SU-DHL-6 (cell line): ENCODE data around the gene NAPB.

ENCODE experiments used
- H2AFZ ChIP-seq: fragments of 200-600 bp; sonication (generic); 2 replicates; pipeline ENCODE4 v1.6.1; 2014; ENCODE audit warnings: low read depth, mild to moderate bottlenecking, moderate library complexity, mixed read lengths, antibody characterized with exemption, low read length; ENCODE audit not compliant: severe bottlenecking
- H3F3A ChIP-seq: fragments of 200-600 bp; shearing (Covaris generic); 2 replicates; pipeline ENCODE4 v1.6.0; 2016; ENCODE audit warnings: antibody characterized with exemption, mild to moderate bottlenecking; ENCODE audit not compliant: insufficient read depth
- H3K27ac ChIP-seq: fragments of 200-600 bp; sonication (generic); 2 replicates; pipeline ENCODE4 v1.5.1; 2016; ENCODE audit warnings: low read depth, mild to moderate bottlenecking, low read length, moderate library complexity, mixed read lengths
- H3K27me3 ChIP-seq: fragments of 200-600 bp; sonication (generic), shearing (Covaris generic); 2 replicates; pipeline ENCODE4 v1.6.0; 2014; ENCODE audit warnings: mild to moderate bottlenecking, low read length
- H3K36me3 ChIP-seq: fragments of 200-600 bp; sonication (generic); 2 replicates; pipeline ENCODE4 v1.6.1; 2014; ENCODE audit warnings: mild to moderate bottlenecking, low read length, mixed read lengths
- H3K4me2 ChIP-seq: fragments of 300-600, 200-600 bp; shearing (Covaris generic), sonication (generic); 2 replicates; pipeline ENCODE4 v1.6.0; 2014; ENCODE audit warnings: low read length, low read depth, mild to moderate bottlenecking; ENCODE audit not compliant: poor library complexity, severe bottlenecking
- H3K4me3 ChIP-seq: fragments of 200-600 bp; sonication (generic); 2 replicates; pipeline ENCODE4 v1.5.1; 2014; ENCODE audit warnings: antibody characterized with exemption, low read length, mild to moderate bottlenecking, mixed read lengths; ENCODE audit not compliant: insufficient read depth, poor library complexity, severe bottlenecking
- H3K79me2 ChIP-seq: fragments of 200-600 bp; sonication (generic); 2 replicates; pipeline ENCODE4 v1.6.1; 2014; ENCODE audit warnings: mild to moderate bottlenecking, low read length, moderate library complexity; ENCODE audit not compliant: insufficient read depth
- H3K9ac ChIP-seq: fragments of 200-600 bp; sonication (generic); 2 replicates; pipeline ENCODE4 v1.7.0; 2014; ENCODE audit warnings: mild to moderate bottlenecking, low read length
- H3K9me2 ChIP-seq: fragments of 200-600 bp; sonication (generic); replicated peaks from 2 replicates; pipeline ENCODE4 v1.6.1; 2014; ENCODE audit warnings: low read length; ENCODE audit not compliant: insufficient read depth
- H3K9me3 ChIP-seq: fragments of 200-600 bp; sonication (generic); 2 replicates; pipeline ENCODE4 v1.6.1; 2014; ENCODE audit warnings: low read length, mixed read lengths; ENCODE audit not compliant: insufficient read depth
- H4K20me1 ChIP-seq: fragments of 200-600 bp; sonication (generic); 2 replicates; pipeline ENCODE4 v1.6.1; 2014; ENCODE audit warnings: low read depth, mild to moderate bottlenecking, antibody characterized with exemption, low read length, moderate library complexity, mixed read lengths
- CTCF ChIP-seq: fragments of 200-600 bp; sonication (generic); IDR thresholded peaks from one replicate; pipeline ENCODE4 v1.5.1; 2017; ENCODE audit warnings: antibody characterized with exemption, mild to moderate bottlenecking, low read length, moderate library complexity; ENCODE audit not compliant: insufficient read depth, poor library complexity, severe bottlenecking
- EZH2phosphoT487 ChIP-seq: fragments of 200-600 bp; sonication (generic), shearing (Covaris generic); conservative IDR thresholded peaks from 2 replicates; pipeline ENCODE4 v1.6.1; 2018; ENCODE audit warnings: mild to moderate bottlenecking, antibody characterized with exemption, low read length, moderate library complexity, mixed read lengths

The NAPB gene

GRCh38 chr20:23415959-23416583, 5.2 kb downstream of the NAPB start:
- Histone ChIP-seq H3K79me2 (peaks cover 87% of the 10 kb centered on the region), H3K27ac (no peak overlapping the region), H3K9me3 (no peaks in the 10 kb centered on the region), H3K9ac (no peak overlapping the region), H4K20me1 (peaks cover 13% of the 10 kb centered on the region; the same call in 1 of the 2 replicates), H3K4me3 (no peak overlapping the region), H2AFZ (no peak overlapping the region), H3K9me2 (no peaks in the 10 kb centered on the region), H3K27me3 (no peaks in the 10 kb centered on the region), H3F3A (no peaks in the 10 kb centered on the region), H3K36me3 (no peaks in the 10 kb centered on the region), H3K4me2 (no peak overlapping the region)
- TF ChIP-seq EZH2phosphoT487 (no peak), CTCF (no peak)

- no peak overlapping the region for H3K27ac ChIP-seq
- no peaks in the 10 kb centered on the region for H3K36me3 ChIP-seq
- H3K4me3 ChIP-seq, result no peak overlapping the region
- no peak overlapping the region for H2AFZ ChIP-seq
- H3K9me2 ChIP-seq, result no peaks in the 10 kb centered on the region
- H3K9ac ChIP-seq, result no peak overlapping the region
- H3K79me2 ChIP-seq, result peaks cover 87% of the 10 kb centered on the region
- TF ChIP-seq EZH2phosphoT487, result no peak
- TF ChIP-seq CTCF, result no peak
- H3F3A ChIP-seq, result no peaks in the 10 kb centered on the region
- no peaks in the 10 kb centered on the region for H3K27me3 ChIP-seq
- peaks cover 13% of the 10 kb centered on the region; the same call in 1 of the 2 replicates for H4K20me1 ChIP-seq
- H3K4me2 ChIP-seq, result no peak overlapping the region
- H3K9me3 ChIP-seq, result no peaks in the 10 kb centered on the region
Measured at GRCh38 chr20:23415555-23415954, 5.7 kb downstream of the NAPB start.

- Histone ChIP-seq H4K20me1 (peaks cover 13% of the 10 kb centered on the region; the same call in 1 of the 2 replicates), H3K27ac (no peak overlapping the region), H3K4me3 (no peak overlapping the region), H3K9me3 (no peaks in the 10 kb centered on the region), H3K36me3 (no peaks in the 10 kb centered on the region), H2AFZ (no peak overlapping the region), H3K79me2 (peaks cover 88% of the 10 kb centered on the region), H3K9me2 (no peaks in the 10 kb centered on the region), H3K27me3 (no peaks in the 10 kb centered on the region), H3K9ac (no peak overlapping the region), H3F3A (no peaks in the 10 kb centered on the region), H3K4me2 (no peak overlapping the region)
- TF ChIP-seq EZH2phosphoT487, result no peak
- TF ChIP-seq CTCF, result no peak
Measured at GRCh38 chr20:23414526-23415188, 6.6 kb downstream of the NAPB start.
